Neural progenitor cell (in vitro differentiated cells): ENCODE measurements around the gene ACSBG1.

ENCODE experiments used
- CTCF ChIP-seq: fragments of 200-600 bp; sonication (generic); IDR thresholded peaks from 2 replicates; pipeline ENCODE4 v1.5.1; 2017; ENCODE audit warnings: antibody characterized with exemption, mild to moderate bottlenecking
- EZH2 ChIP-seq: fragments of 200-600 bp; sonication (generic); IDR thresholded peaks from 2 replicates; pipeline ENCODE4 v1.6.1; 2017; ENCODE audit warnings: antibody characterized with exemption, mild to moderate bottlenecking, moderate library complexity

- TF ChIP-seq CTCF (no peak), EZH2 (no peak)
These were observed 106.5 kb downstream of the ACSBG1 start for GRCh38 chr15:78127882-78128281.
